Activated naive CD8-positive, alpha-beta T cell (primary cell): ENCODE measurements around the gene ANKRD11.

Source experiments
- H3K27ac Mint-ChIP-seq: one replicate; pipeline ENCODE4 v1.8.0; 2021; ENCODE audit warnings: mixed read lengths
- H3K27me3 Mint-ChIP-seq: one replicate; pipeline ENCODE4 v1.8.0; 2021; ENCODE audit warnings: mixed read lengths
- H3K36me3 Mint-ChIP-seq: one replicate; pipeline ENCODE4 v1.8.0; 2021; ENCODE audit warnings: mixed read lengths
- H3K4me1 Mint-ChIP-seq: one replicate; pipeline ENCODE4 v1.8.0; 2021; ENCODE audit warnings: low read depth, mixed read lengths
- H3K4me3 Mint-ChIP-seq: one replicate; pipeline ENCODE4 v1.8.0; 2021; ENCODE audit warnings: mild to moderate bottlenecking, mixed read lengths
- H3K9me3 Mint-ChIP-seq: one replicate; pipeline ENCODE4 v1.8.0; 2021; ENCODE audit warnings: low read depth, mixed read lengths

ANKRD11 gene

DNA sequence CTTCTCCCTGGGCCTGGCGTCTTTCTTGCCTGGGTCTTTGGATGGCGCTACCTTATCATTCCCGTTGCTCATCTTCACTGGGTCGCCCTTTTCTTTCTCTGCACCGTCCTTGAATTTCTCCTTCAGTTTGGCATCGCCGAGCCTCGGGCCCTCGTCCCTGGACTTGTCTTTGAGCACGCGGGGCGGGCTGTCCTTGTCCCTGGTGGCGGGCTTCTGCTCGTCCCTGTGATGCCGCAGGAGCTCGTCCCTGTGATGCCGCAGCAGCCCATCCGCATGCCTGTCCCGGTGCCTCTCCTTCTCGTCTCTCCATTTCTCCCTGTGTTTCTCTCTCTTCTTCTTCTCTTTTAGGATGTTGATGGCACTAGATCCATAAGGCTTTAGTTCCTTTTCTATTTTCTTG, 208.5 kb downstream of the ANKRD11 start:
- H3K4me1 Mint-ChIP-seq: no peaks in the 10 kb centered on the region
- no peaks in the 10 kb centered on the region for H3K27me3 Mint-ChIP-seq
- no peaks in the 10 kb centered on the region for H3K36me3 Mint-ChIP-seq
- H3K27ac Mint-ChIP-seq: no peak overlapping the region
- H3K9me3 Mint-ChIP-seq: no peaks in the 10 kb centered on the region
- no peak overlapping the region for H3K4me3 Mint-ChIP-seq

DNA sequence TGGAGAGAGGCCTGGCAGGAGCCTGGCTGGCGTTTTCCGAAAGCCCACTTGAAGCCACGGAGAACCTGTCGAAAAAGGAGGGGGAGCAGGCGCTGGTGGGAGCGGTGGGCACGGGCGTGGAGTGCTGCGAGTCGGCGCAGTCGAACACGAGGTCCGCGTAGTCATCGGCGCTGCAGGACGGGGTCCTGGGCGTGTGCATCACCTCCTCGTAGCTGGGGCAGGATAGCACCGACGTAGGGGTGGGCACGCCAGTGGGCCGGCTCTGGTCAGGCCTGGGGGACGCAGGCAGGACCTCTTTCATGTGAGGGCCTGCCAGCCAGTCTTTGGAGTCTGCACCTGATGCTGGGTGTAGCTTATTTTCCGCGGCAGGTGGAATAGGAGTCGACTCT, 209.2 kb downstream of the ANKRD11 start:
- Mint-ChIP-seq H3K4me1 (no peaks in the 10 kb centered on the region), H3K27ac (no peak overlapping the region), H3K27me3 (no peaks in the 10 kb centered on the region), H3K36me3 (no peaks in the 10 kb centered on the region), H3K4me3 (no peak overlapping the region), H3K9me3 (no peaks in the 10 kb centered on the region)

DNA sequence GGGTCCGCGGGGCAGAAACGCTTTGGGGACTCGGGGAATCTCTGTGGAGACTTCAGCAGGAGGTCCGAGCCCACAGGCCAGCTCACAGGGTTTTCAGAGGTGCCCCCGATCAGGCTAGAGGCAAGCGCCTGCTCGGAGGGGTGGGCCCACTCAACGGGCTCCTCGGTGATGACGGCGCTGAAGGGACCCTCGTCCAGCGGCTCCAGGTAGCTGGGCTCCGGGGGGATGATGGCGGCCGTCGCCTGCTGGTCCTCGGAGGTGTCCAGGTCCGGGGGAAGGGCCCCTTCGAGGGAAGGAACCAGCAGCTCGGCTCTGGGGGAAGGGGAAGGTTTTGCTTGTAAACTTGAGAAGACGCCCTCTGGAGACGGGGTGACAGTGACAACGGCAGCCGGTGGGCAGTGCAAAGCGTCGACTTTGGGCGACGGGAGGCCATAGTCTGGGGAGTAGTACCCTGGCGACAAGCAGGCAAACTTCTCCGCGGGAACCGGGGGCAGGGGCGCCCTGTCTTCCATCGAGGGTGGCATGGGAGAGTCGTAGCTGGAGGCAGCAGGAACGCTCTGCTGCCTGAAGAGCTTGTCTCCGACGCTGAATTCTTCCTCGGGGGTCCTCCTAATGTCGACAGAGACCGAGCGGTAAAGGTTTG, 209.7 kb downstream of the ANKRD11 start:
- H3K9me3 Mint-ChIP-seq: no peaks in the 10 kb centered on the region
- no peaks in the 10 kb centered on the region for H3K36me3 Mint-ChIP-seq
- H3K27me3 Mint-ChIP-seq: no peaks in the 10 kb centered on the region
- H3K4me3 Mint-ChIP-seq: no peak overlapping the region
- no peaks in the 10 kb centered on the region for H3K4me1 Mint-ChIP-seq
- H3K27ac Mint-ChIP-seq: no peak overlapping the region

- Mint-ChIP-seq H3K9me3 (no peaks in the 10 kb centered on the region), H3K27ac (no peak overlapping the region), H3K4me1 (peaks cover 1% of the 10 kb centered on the region), H3K4me3 (no peak overlapping the region), H3K27me3 (no peaks in the 10 kb centered on the region), H3K36me3 (no peaks in the 10 kb centered on the region)
Observed at GRCh38 chr16:89279666-89280481, 210.5 kb downstream of the ANKRD11 start.

- peaks cover 1% of the 10 kb centered on the region for H3K4me1 Mint-ChIP-seq
- H3K36me3 Mint-ChIP-seq: no peaks in the 10 kb centered on the region
- H3K9me3 Mint-ChIP-seq: no peaks in the 10 kb centered on the region
- no peak overlapping the region for H3K4me3 Mint-ChIP-seq
- no peak overlapping the region for H3K27ac Mint-ChIP-seq
- H3K27me3 Mint-ChIP-seq: no peaks in the 10 kb centered on the region
Observed at GRCh38 chr16:89278441-89279240, 211.7 kb downstream of the ANKRD11 start.

GRCh38 chr16:89277641-89278341, 212.6 kb downstream of the ANKRD11 start:
- H3K36me3 Mint-ChIP-seq: no peaks in the 10 kb centered on the region
- H3K27ac Mint-ChIP-seq: no peak overlapping the region

DNA sequence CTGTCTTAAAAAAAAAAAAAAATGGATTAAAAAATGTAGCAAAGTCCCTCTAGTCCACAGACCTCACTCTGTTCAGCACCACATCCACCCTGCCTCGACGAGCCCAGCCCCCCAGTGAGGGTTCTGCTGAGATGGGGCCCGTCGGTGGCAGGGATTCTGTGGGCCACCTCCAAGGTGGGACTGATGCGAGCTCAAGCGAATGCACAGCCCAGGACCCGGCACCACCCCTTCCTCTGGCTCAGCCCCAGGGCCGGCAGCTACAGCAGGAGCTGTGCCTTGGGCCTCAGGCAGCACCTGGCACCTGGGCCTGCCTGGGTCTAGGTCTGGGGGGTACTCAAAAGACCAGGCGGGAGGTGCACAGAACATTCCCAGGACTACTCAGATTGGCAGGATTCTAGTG, 213.3 kb downstream of the ANKRD11 start:
- H3K9me3 Mint-ChIP-seq: no peaks in the 10 kb centered on the region
- no peak overlapping the region for H3K4me3 Mint-ChIP-seq
- peaks cover 1% of the 10 kb centered on the region for H3K4me1 Mint-ChIP-seq
- no peak overlapping the region for H3K27ac Mint-ChIP-seq
- H3K27me3 Mint-ChIP-seq: no peaks in the 10 kb centered on the region
- H3K36me3 Mint-ChIP-seq: no peaks in the 10 kb centered on the region

More at GRCh38 chr16:89277641-89278341, 212.6 kb downstream of the ANKRD11 start:
- H3K4me1 Mint-ChIP-seq: peaks cover 1% of the 10 kb centered on the region
- H3K9me3 Mint-ChIP-seq: no peaks in the 10 kb centered on the region
- no peak overlapping the region for H3K4me3 Mint-ChIP-seq
- no peaks in the 10 kb centered on the region for H3K27me3 Mint-ChIP-seq

GRCh38 chr16:89275837-89276720, 214.3 kb downstream of the ANKRD11 start:
- H3K4me1 Mint-ChIP-seq: peaks cover 1% of the 10 kb centered on the region
- no peaks in the 10 kb centered on the region for H3K27me3 Mint-ChIP-seq
- H3K27ac Mint-ChIP-seq: no peak overlapping the region
- H3K9me3 Mint-ChIP-seq: no peaks in the 10 kb centered on the region
- no peaks in the 10 kb centered on the region for H3K36me3 Mint-ChIP-seq
- H3K4me3 Mint-ChIP-seq: no peak overlapping the region

DNA sequence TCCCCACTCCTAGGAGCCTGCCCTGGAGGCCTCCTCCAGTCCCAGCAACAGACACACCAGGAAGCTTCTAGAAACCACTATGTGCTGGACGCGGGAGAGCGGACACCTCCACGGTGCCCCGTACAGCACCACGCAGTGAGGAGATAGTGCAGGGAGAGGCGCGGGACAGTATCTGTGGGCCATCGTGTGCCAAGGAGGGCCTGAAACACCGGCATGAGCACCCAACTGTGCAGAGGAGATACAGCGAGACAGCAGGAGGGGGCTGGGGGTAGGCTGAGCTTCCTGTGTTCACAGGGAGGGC, 215.1 kb downstream of the ANKRD11 start:
- peaks cover 1% of the 10 kb centered on the region for H3K4me1 Mint-ChIP-seq
- H3K27ac Mint-ChIP-seq: peak overlapping the region; percentile 61
- H3K4me3 Mint-ChIP-seq: no peak overlapping the region
- no peaks in the 10 kb centered on the region for H3K9me3 Mint-ChIP-seq
- H3K36me3 Mint-ChIP-seq: no peaks in the 10 kb centered on the region
- no peaks in the 10 kb centered on the region for H3K27me3 Mint-ChIP-seq

GRCh38 chr16:89274561-89275283, 215.6 kb downstream of the ANKRD11 start:
- Mint-ChIP-seq H3K27me3 (no peaks in the 10 kb centered on the region), H3K4me3 (no peak overlapping the region), H3K4me1 (peaks cover 1% of the 10 kb centered on the region), H3K36me3 (no peaks in the 10 kb centered on the region), H3K9me3 (no peaks in the 10 kb centered on the region), H3K27ac (peak overlapping the region; percentile 61)

- no peaks in the 10 kb centered on the region for H3K9me3 Mint-ChIP-seq
- H3K27ac Mint-ChIP-seq: no peak overlapping the region
- no peak overlapping the region for H3K4me3 Mint-ChIP-seq
- no peaks in the 10 kb centered on the region for H3K36me3 Mint-ChIP-seq
- peaks cover 1% of the 10 kb centered on the region for H3K4me1 Mint-ChIP-seq
- H3K27me3 Mint-ChIP-seq: no peaks in the 10 kb centered on the region
Observed at GRCh38 chr16:89273741-89274472, 216.5 kb downstream of the ANKRD11 start.

DNA sequence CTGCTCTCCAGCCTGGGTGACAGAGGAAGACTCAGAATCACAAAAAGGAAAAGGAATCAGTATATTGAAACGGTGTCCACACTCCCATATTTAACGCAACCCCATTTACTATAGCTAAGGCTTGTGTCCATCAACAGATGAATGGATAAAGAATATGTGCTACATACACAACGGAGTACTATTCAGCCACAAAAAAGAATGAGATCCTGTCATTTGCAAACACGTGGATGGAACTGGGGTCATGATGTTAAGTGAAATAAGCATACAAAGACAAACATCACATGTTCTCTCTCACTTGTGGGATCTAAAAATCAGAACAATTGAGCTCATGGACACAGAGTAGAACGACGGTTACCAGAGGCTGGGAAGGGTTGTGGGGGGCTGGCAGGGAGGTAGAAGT, 217.7 kb downstream of the ANKRD11 start:
- H3K9me3 Mint-ChIP-seq: no peaks in the 10 kb centered on the region
- H3K4me3 Mint-ChIP-seq: no peak overlapping the region
- H3K36me3 Mint-ChIP-seq: no peaks in the 10 kb centered on the region
- H3K4me1 Mint-ChIP-seq: peaks cover 1% of the 10 kb centered on the region
- no peak overlapping the region for H3K27ac Mint-ChIP-seq
- no peaks in the 10 kb centered on the region for H3K27me3 Mint-ChIP-seq

DNA sequence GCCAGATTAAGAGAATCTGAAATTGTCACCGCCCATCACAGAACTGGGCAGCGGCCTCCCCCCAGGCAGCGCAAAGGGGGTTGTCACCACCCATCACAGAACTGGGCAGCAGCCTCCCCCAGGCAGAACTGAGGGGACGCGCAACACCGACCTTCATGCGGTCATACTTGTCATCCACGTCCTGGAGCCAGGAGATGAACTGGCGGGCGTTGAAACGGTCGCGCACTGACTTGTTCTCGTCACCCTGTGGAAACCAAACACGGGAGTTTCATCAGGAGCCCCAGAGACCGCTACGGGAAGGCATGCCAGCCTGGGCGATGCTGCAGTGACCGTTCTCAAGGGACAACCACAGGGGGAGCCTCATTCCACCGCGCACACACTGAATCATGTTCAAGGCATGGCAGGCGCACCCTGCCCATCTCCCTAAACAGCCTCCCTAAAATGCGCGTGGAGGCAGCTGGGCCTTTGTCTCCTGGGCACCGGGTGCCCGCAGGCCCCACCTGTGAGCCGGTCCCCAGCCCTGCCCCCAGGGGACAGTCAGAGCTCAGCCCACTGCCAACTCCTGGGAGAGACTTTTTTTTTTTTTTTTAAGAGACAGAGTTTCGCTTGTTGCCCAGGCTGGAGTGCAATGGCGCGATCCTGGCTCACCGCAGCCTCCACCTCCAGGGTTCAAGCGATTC, 219.6 kb downstream of the ANKRD11 start:
- no peak overlapping the region for H3K27ac Mint-ChIP-seq
- H3K36me3 Mint-ChIP-seq: no peaks in the 10 kb centered on the region
- H3K27me3 Mint-ChIP-seq: no peaks in the 10 kb centered on the region
- peaks cover 1% of the 10 kb centered on the region for H3K4me1 Mint-ChIP-seq
- no peaks in the 10 kb centered on the region for H3K9me3 Mint-ChIP-seq
- no peak overlapping the region for H3K4me3 Mint-ChIP-seq
